Activated naive CD8-positive, alpha-beta T cell treated with anti-CD3 and anti-CD28 coated beads, Interleukin-2, amount 10 ng/mL, durations not matched to agents 7 days and 5 days (primary cell): ENCODE data around the gene CHCHD6. TPM values are rescaled to one million over a fixed set of nuclear protein-coding genes. Genes with fewer than 3 reads are reported as not detected.

ENCODE experiments used
- ATAC-seq: fragments of 150-1000 bp; cut with Tn5 transposase; one replicate; pipeline ENCODE4 v1.10.0; 2021; ENCODE audit warnings: low read depth, moderate library complexity
- POLR2A ChIA-PET: fragments of 350-600 bp; sonication (Branson Sonifier 250); formaldehyde crosslinking; loops from one replicate; lab custom pipeline; 2021; ENCODE audit warnings: antibody characterized with exemption; lab: Charles Lee
- DNase-seq: peaks from one replicate; pipeline ENCODE4 v3.0.0; 2021
- H3K27ac Mint-ChIP-seq: one replicate; pipeline ENCODE4 v1.8.0; 2022; ENCODE audit warnings: mild to moderate bottlenecking, mixed read lengths
- H3K27me3 Mint-ChIP-seq: one replicate; pipeline ENCODE4 v1.8.0; 2022; ENCODE audit warnings: mild to moderate bottlenecking, moderate library complexity, mixed read lengths
- H3K36me3 Mint-ChIP-seq: one replicate; pipeline ENCODE4 v1.8.0; 2021; ENCODE audit warnings: mild to moderate bottlenecking, mixed read lengths
- H3K4me1 Mint-ChIP-seq: one replicate; pipeline ENCODE4 v1.8.0; 2021; ENCODE audit warnings: mixed read lengths
- H3K4me3 Mint-ChIP-seq: one replicate; pipeline ENCODE4 v1.8.0; 2022; ENCODE audit warnings: mild to moderate bottlenecking, moderate library complexity, mixed read lengths
- H3K9me3 Mint-ChIP-seq: one replicate; pipeline ENCODE4 v1.8.0; 2021; ENCODE audit warnings: mixed read lengths
- total RNA-seq, 2 experiments: library from RNA; stranded (reverse); gene quantifications; one replicate each; pipeline ENCODE4 v1.2.3, GENCODE V29; 2021

The CHCHD6 gene
- total RNA-seq, 2 experiments from 2014 or later = 5.6 to 7.8 TPM

- Mint-ChIP-seq H3K27me3 (peaks cover 29% of the 10 kb centered on the region), H3K4me3 (peak overlapping the region; percentile 96)
- no peak for DNase-seq
Measured at GRCh38 chr3:126704494-126705214, 614 bp downstream of the CHCHD6 start.

GRCh38 chr3:126706631-126707030 lies 2.6 kb downstream of the CHCHD6 start:
- no peak for DNase-seq
- H3K36me3 Mint-ChIP-seq = no peaks in the 10 kb centered on the region
- POLR2A ChIA-PET = no interaction called here

More at GRCh38 chr3:126704494-126705214, 614 bp downstream of the CHCHD6 start:
- no peak for ATAC-seq
- Mint-ChIP-seq H3K27ac (no peak overlapping the region), H3K9me3 (no peaks in the 10 kb centered on the region), H3K4me1 (peaks cover 12% of the 10 kb centered on the region), H3K36me3 (no peaks in the 10 kb centered on the region)
- POLR2A ChIA-PET = interaction anchor here (1.2 kb wide), 1 partner anchor 14 kb away, joined by 3 read pairs; no protein-coding TSS in a partner anchor

GRCh38 chr3:126711121-126711760 lies 7.2 kb downstream of the CHCHD6 start:
- no peak overlapping the region for H3K27ac Mint-ChIP-seq
- POLR2A ChIA-PET = no interaction called here
- no peaks in the 10 kb centered on the region for H3K4me1 Mint-ChIP-seq
- H3K9me3 Mint-ChIP-seq = no peaks in the 10 kb centered on the region
- H3K36me3 Mint-ChIP-seq = no peaks in the 10 kb centered on the region
- no peak for ATAC-seq
- no peaks in the 10 kb centered on the region for H3K27me3 Mint-ChIP-seq
- no peak overlapping the region for H3K4me3 Mint-ChIP-seq
- DNase-seq = no peak

More at GRCh38 chr3:126706631-126707030, 2.6 kb downstream of the CHCHD6 start:
- no peak overlapping the region for H3K4me3 Mint-ChIP-seq
- H3K9me3 Mint-ChIP-seq = no peaks in the 10 kb centered on the region
- H3K27ac Mint-ChIP-seq = no peak overlapping the region
- H3K4me1 Mint-ChIP-seq = peaks cover 12% of the 10 kb centered on the region
- H3K27me3 Mint-ChIP-seq = peaks cover 14% of the 10 kb centered on the region
- no peak for ATAC-seq

GRCh38 chr3:126713199-126713598 lies 9.2 kb downstream of the CHCHD6 start:
- POLR2A ChIA-PET = no interaction called here
- ATAC-seq (no peak), DNase-seq (no peak)
- H3K4me3 Mint-ChIP-seq = no peak overlapping the region
- no peaks in the 10 kb centered on the region for H3K4me1 Mint-ChIP-seq
- no peaks in the 10 kb centered on the region for H3K27me3 Mint-ChIP-seq
- H3K27ac Mint-ChIP-seq = no peak overlapping the region
- H3K9me3 Mint-ChIP-seq = no peaks in the 10 kb centered on the region
- H3K36me3 Mint-ChIP-seq = no peaks in the 10 kb centered on the region

GRCh38 chr3:126714276-126714900 lies 10.3 kb downstream of the CHCHD6 start:
- Mint-ChIP-seq H3K36me3 (no peaks in the 10 kb centered on the region), H3K27ac (no peak overlapping the region), H3K27me3 (no peaks in the 10 kb centered on the region), H3K9me3 (no peaks in the 10 kb centered on the region), H3K4me3 (no peak overlapping the region), H3K4me1 (no peaks in the 10 kb centered on the region)
- POLR2A ChIA-PET = interaction anchor here (0.6 kb wide), 1 partner anchor 35 kb away, joined by 7 read pairs; no protein-coding TSS in a partner anchor
- ATAC-seq (no peak), DNase-seq (no peak)

- no peak overlapping the region for H3K4me3 Mint-ChIP-seq
- H3K27me3 Mint-ChIP-seq = no peaks in the 10 kb centered on the region
- H3K36me3 Mint-ChIP-seq = no peaks in the 10 kb centered on the region
- no peaks in the 10 kb centered on the region for H3K9me3 Mint-ChIP-seq
- no peak overlapping the region for H3K27ac Mint-ChIP-seq
- no peak for DNase-seq
- POLR2A ChIA-PET = no interaction called here
- no peaks in the 10 kb centered on the region for H3K4me1 Mint-ChIP-seq
- ATAC-seq = no peak
Measured at GRCh38 chr3:126714921-126715320, 10.9 kb downstream of the CHCHD6 start.

GRCh38 chr3:126715432-126715831 lies 11.4 kb downstream of the CHCHD6 start:
- H3K4me1 Mint-ChIP-seq = no peaks in the 10 kb centered on the region

GRCh38 chr3:126716057-126716456 lies 12.0 kb downstream of the CHCHD6 start:
- POLR2A ChIA-PET = no interaction called here
- no peak overlapping the region for H3K27ac Mint-ChIP-seq
- no peak overlapping the region for H3K4me3 Mint-ChIP-seq

More at GRCh38 chr3:126715432-126715831, 11.4 kb downstream of the CHCHD6 start:
- no peaks in the 10 kb centered on the region for H3K9me3 Mint-ChIP-seq
- H3K27me3 Mint-ChIP-seq = no peaks in the 10 kb centered on the region
- DNase-seq (no peak), ATAC-seq (no peak)
- no peak overlapping the region for H3K4me3 Mint-ChIP-seq
- no peak overlapping the region for H3K27ac Mint-ChIP-seq
- H3K36me3 Mint-ChIP-seq = no peaks in the 10 kb centered on the region
- POLR2A ChIA-PET = no interaction called here

GRCh38 chr3:126718561-126719445 lies 14.8 kb downstream of the CHCHD6 start:
- H3K36me3 Mint-ChIP-seq = no peaks in the 10 kb centered on the region
- POLR2A ChIA-PET = interaction anchor here (1.3 kb wide), 1 partner anchor 14 kb away, joined by 3 read pairs; no protein-coding TSS in a partner anchor
- no peak for ATAC-seq

More at GRCh38 chr3:126716057-126716456, 12.0 kb downstream of the CHCHD6 start:
- DNase-seq (no peak), ATAC-seq (no peak)
- H3K36me3 Mint-ChIP-seq = no peaks in the 10 kb centered on the region
- no peaks in the 10 kb centered on the region for H3K27me3 Mint-ChIP-seq
- H3K4me1 Mint-ChIP-seq = no peaks in the 10 kb centered on the region
- no peaks in the 10 kb centered on the region for H3K9me3 Mint-ChIP-seq

GRCh38 chr3:126720596-126720995 lies 16.6 kb downstream of the CHCHD6 start:
- Mint-ChIP-seq H3K27me3 (no peaks in the 10 kb centered on the region), H3K4me1 (no peaks in the 10 kb centered on the region), H3K36me3 (peaks cover 4% of the 10 kb centered on the region), H3K4me3 (no peak overlapping the region), H3K9me3 (peaks cover 1% of the 10 kb centered on the region), H3K27ac (no peak overlapping the region)
- POLR2A ChIA-PET = no interaction called here
- DNase-seq = no peak
- no peak for ATAC-seq

More at GRCh38 chr3:126718561-126719445, 14.8 kb downstream of the CHCHD6 start:
- H3K4me3 Mint-ChIP-seq = no peak overlapping the region
- no peak overlapping the region for H3K27ac Mint-ChIP-seq
- H3K4me1 Mint-ChIP-seq = no peaks in the 10 kb centered on the region
- no peak for DNase-seq
- no peaks in the 10 kb centered on the region for H3K27me3 Mint-ChIP-seq
- H3K9me3 Mint-ChIP-seq = no peaks in the 10 kb centered on the region

- POLR2A ChIA-PET = no interaction called here
- Mint-ChIP-seq H3K4me3 (no peak overlapping the region), H3K4me1 (no peaks in the 10 kb centered on the region)
Measured at GRCh38 chr3:126721246-126721645, 17.2 kb downstream of the CHCHD6 start.

GRCh38 chr3:126723237-126723636 lies 19.2 kb downstream of the CHCHD6 start:
- DNase-seq (no peak), ATAC-seq (no peak)
- H3K36me3 Mint-ChIP-seq = peaks cover 6% of the 10 kb centered on the region
- H3K27me3 Mint-ChIP-seq = no peaks in the 10 kb centered on the region
- H3K27ac Mint-ChIP-seq = no peak overlapping the region
- peaks cover 1% of the 10 kb centered on the region for H3K9me3 Mint-ChIP-seq
- no peaks in the 10 kb centered on the region for H3K4me1 Mint-ChIP-seq
- no peak overlapping the region for H3K4me3 Mint-ChIP-seq
- POLR2A ChIA-PET = no interaction called here

More at GRCh38 chr3:126721246-126721645, 17.2 kb downstream of the CHCHD6 start:
- Mint-ChIP-seq H3K36me3 (peaks cover 4% of the 10 kb centered on the region), H3K27me3 (no peaks in the 10 kb centered on the region), H3K9me3 (peaks cover 1% of the 10 kb centered on the region), H3K27ac (no peak overlapping the region)
- no peak for DNase-seq
- ATAC-seq = no peak
